H1 (cell line): ENCODE results near the gene GFPT1. TPM values are rescaled to one million over a fixed set of nuclear protein-coding genes. Genes with fewer than 3 reads are reported as not detected.

Source experiments
- CTCF ChIA-PET: fragments of 300-600 bp; sonication (Branson Sonifier 250); formaldehyde crosslinking; loops from one replicate; lab custom pipeline; 2021; ENCODE audit not compliant: partially characterized antibody; lab: Charles Lee
- POLR2A ChIA-PET: fragments of 300-600 bp; sonication (Branson Sonifier 250); formaldehyde crosslinking; loops from one replicate; lab custom pipeline; 2021; ENCODE audit warnings: inconsistent platforms; ENCODE audit not compliant: partially characterized antibody; lab: Charles Lee
- DNase-seq, 2 experiments: peaks; one replicate each; pipeline versions ENCODE4 v3.0.0 to v3.0.0-alpha.2; 2010 to 2022; ENCODE audit warnings: low spot score in 2 of 2, low read depth in 1 of 2, mixed read lengths in 1 of 2
- FAIRE-seq: peaks from 2 replicates; lab custom pipeline; 2011; peaks lifted over from hg19 to GRCh38; lab: Jason Lieb, UNC
- H2AFZ ChIP-seq: 2 replicates; pipeline ENCODE4 v1.8.1; 2012; ENCODE audit warnings: low read length, inconsistent platforms
- H2AK5ac ChIP-seq: 2 replicates; pipeline ENCODE4 v1.6.1; 2013; ENCODE audit warnings: low read depth, low read length
- H2BK120ac ChIP-seq: replicated peaks from 2 replicates; pipeline ENCODE3; 2013; ENCODE audit warnings: low read depth, low read length, inconsistent platforms
- H2BK12ac ChIP-seq: 2 replicates; pipeline ENCODE4 v1.6.1; 2013; ENCODE audit warnings: low read depth, low read length
- H2BK15ac ChIP-seq: 2 replicates; pipeline ENCODE4 v1.6.1; 2013; ENCODE audit warnings: low read length
- H2BK20ac ChIP-seq: 2 replicates; pipeline ENCODE4 v1.6.1; 2013; ENCODE audit warnings: low read length
- H2BK5ac ChIP-seq: 2 replicates; pipeline ENCODE4 v1.6.1; 2013; ENCODE audit warnings: low read depth, low read length
- H3K14ac ChIP-seq: 2 replicates; pipeline ENCODE4 v1.6.1; 2013; ENCODE audit warnings: inconsistent platforms; ENCODE audit not compliant: insufficient read length
- H3K18ac ChIP-seq: 2 replicates; pipeline ENCODE4 v1.6.1; 2013; ENCODE audit warnings: low read length; ENCODE audit errors: extremely low read depth
- H3K23ac ChIP-seq: 2 replicates; pipeline ENCODE4 v1.6.1; 2013; ENCODE audit warnings: inconsistent platforms; ENCODE audit not compliant: insufficient read length
- H3K23me2 ChIP-seq: 2 replicates; pipeline ENCODE4 v1.6.1; 2013; ENCODE audit warnings: low read depth, low read length
- H3K27ac ChIP-seq: 2 replicates; pipeline ENCODE4 v1.6.1; 2011; ENCODE audit warnings: low read depth, low read length, inconsistent platforms
- H3K27me3 ChIP-seq, 4 experiments: replicated peaks in 1 of 4; 1 replicate in 1 of 4; 2 replicates in 3 of 4; pipeline versions ENCODE4 v1.6.1 to v1.8.1; 2011 to 2013; ENCODE audit warnings: low read length in 3 of 4, mild to moderate bottlenecking in 3 of 4, inconsistent platforms in 2 of 4, mixed read lengths in 2 of 4, moderate library complexity in 1 of 4; ENCODE audit not compliant: control insufficient read depth in 3 of 4, insufficient read depth in 3 of 4; ENCODE audit errors: extremely low read depth in 1 of 4
- H3K36me3 ChIP-seq, 4 experiments: 2 replicates each; pipeline versions ENCODE4 v1.6.1 to v1.8.1; 2011 to 2013; ENCODE audit warnings: mild to moderate bottlenecking in 4 of 4, low read length in 3 of 4, moderate library complexity in 2 of 4, control low read depth in 1 of 4, inconsistent platforms in 1 of 4; ENCODE audit not compliant: insufficient read depth in 4 of 4, control insufficient read depth in 2 of 4
- H3K4ac ChIP-seq: replicated peaks from 2 replicates; pipeline ENCODE3; 2013; ENCODE audit warnings: low read length, low read depth, mixed read lengths, inconsistent platforms; ENCODE audit not compliant: insufficient read length
- H3K4me1 ChIP-seq, 4 experiments: replicated peaks in 1 of 4; 1 replicate in 1 of 4; 2 replicates in 3 of 4; pipeline versions ENCODE4 v1.6.1 to v1.8.1; 2011 to 2013; ENCODE audit warnings: low read length in 3 of 4, inconsistent platforms in 2 of 4, mixed read lengths in 1 of 4; ENCODE audit not compliant: insufficient read depth in 4 of 4, control insufficient read depth in 3 of 4
- H3K4me2 ChIP-seq, 2 experiments: 2 replicates each; pipeline versions ENCODE4 v1.6.1 to v1.8.1; 2011 to 2013; ENCODE audit warnings: low read depth in 2 of 2, low read length in 2 of 2, control low read depth in 1 of 2, inconsistent platforms in 1 of 2, mild to moderate bottlenecking in 1 of 2; ENCODE audit not compliant: insufficient read depth in 1 of 2
- H3K4me3 ChIP-seq, 4 experiments: fragments of 200-600, 300-600 bp in 1 of 4; sonication (generic), shearing (Covaris generic), sonication (Bioruptor Twin) in 1 of 4; 2 replicates each; pipeline versions ENCODE4 v1.5.1 to v1.8.1; 2011 to 2016; ENCODE audit warnings: low read length in 4 of 4, low read depth in 3 of 4, control low read depth in 2 of 4, inconsistent platforms in 2 of 4, mild to moderate bottlenecking in 2 of 4, mixed read lengths in 1 of 4, moderate library complexity in 1 of 4; ENCODE audit not compliant: insufficient read depth in 2 of 4; ENCODE audit errors: extremely low read depth in 1 of 4
- H3K56ac ChIP-seq: replicated peaks from 2 replicates; pipeline ENCODE3; 2013; ENCODE audit warnings: low read depth, mild to moderate bottlenecking, mixed read lengths, low read length, inconsistent platforms; ENCODE audit not compliant: insufficient read length
- H3K79me1 ChIP-seq: 2 replicates; pipeline ENCODE4 v1.6.1; 2013; ENCODE audit warnings: low read depth, low read length, control low read depth
- H3K79me2 ChIP-seq, 2 experiments: 2 replicates each; pipeline versions ENCODE4 v1.6.1 to v1.8.1; 2012 to 2013; ENCODE audit warnings: low read length in 2 of 2, mild to moderate bottlenecking in 2 of 2, inconsistent platforms in 1 of 2; ENCODE audit not compliant: insufficient read depth in 2 of 2, control insufficient read depth in 1 of 2
- H3K9ac ChIP-seq, 4 experiments: replicated peaks in 1 of 4; 1 replicate in 1 of 4; 2 replicates in 3 of 4; pipeline versions ENCODE4 v1.6.1 to v1.8.1; 2011 to 2013; ENCODE audit warnings: low read depth in 3 of 4, low read length in 3 of 4, control low read depth in 2 of 4, mild to moderate bottlenecking in 2 of 4, moderate library complexity in 2 of 4, inconsistent platforms in 1 of 4; ENCODE audit errors: extremely low read depth in 1 of 4
- H3K9me3 ChIP-seq, 2 experiments: 2 replicates each; pipeline versions ENCODE4 v1.6.1 to v1.8.1; 2012 to 2013; ENCODE audit warnings: mild to moderate bottlenecking in 2 of 2, moderate library complexity in 2 of 2, control low read depth in 1 of 2, inconsistent platforms in 1 of 2, low read depth in 1 of 2, low read length in 1 of 2, mixed read lengths in 1 of 2; ENCODE audit not compliant: insufficient read depth in 2 of 2
- H4K20me1 ChIP-seq, 2 experiments: replicated peaks in 1 of 2; 2 replicates each; pipeline versions ENCODE3 to v1.8.1; 2011 to 2013; ENCODE audit warnings: inconsistent platforms in 2 of 2, low read length in 2 of 2, mild to moderate bottlenecking in 1 of 2; ENCODE audit not compliant: insufficient read depth in 2 of 2, control insufficient read depth in 1 of 2
- H4K5ac ChIP-seq: 2 replicates; pipeline ENCODE4 v1.6.1; 2013; ENCODE audit warnings: low read length, low read depth, mixed read lengths, inconsistent platforms; ENCODE audit not compliant: insufficient read length
- H4K8ac ChIP-seq: 2 replicates; pipeline ENCODE4 v1.8.0; 2013; ENCODE audit warnings: mild to moderate bottlenecking, moderate library complexity, low read length, inconsistent platforms; ENCODE audit not compliant: insufficient read depth; ENCODE audit errors: extremely low read depth
- H4K91ac ChIP-seq: replicated peaks from 2 replicates; pipeline ENCODE3; 2013; ENCODE audit warnings: low read length, mixed read lengths, inconsistent platforms; ENCODE audit not compliant: insufficient read length
- ATF2 ChIP-seq: IDR thresholded peaks from 2 replicates; pipeline ENCODE4 v1.6.1; 2012; ENCODE audit warnings: low read length, inconsistent platforms
- CHD1 ChIP-seq: IDR thresholded peaks from 2 replicates; pipeline ENCODE4 v1.6.1; 2012; ENCODE audit warnings: low read depth, low read length, improper control_type of control experiment
- CTBP2 ChIP-seq: IDR thresholded peaks from 2 replicates; pipeline ENCODE4 v1.7.0; 2011; ENCODE audit warnings: borderline replicate concordance, mild to moderate bottlenecking, moderate library complexity, mixed read lengths, low read length; ENCODE audit not compliant: insufficient read depth, insufficient read length
- HDAC2 ChIP-seq, 2 experiments: fragments of 300-600 bp in 1 of 2; sonication (generic) in 1 of 2; IDR thresholded peaks; 2 replicates each; pipeline ENCODE4 v1.6.1; 2011 to 2012; ENCODE audit warnings: low read depth in 2 of 2, low read length in 2 of 2, mild to moderate bottlenecking in 2 of 2, moderate library complexity in 2 of 2, borderline replicate concordance in 1 of 2, inconsistent platforms in 1 of 2
- KDM5A ChIP-seq: fragments of 200-600 bp; IDR thresholded peaks from 2 replicates; pipeline ENCODE4 v1.7.1; 2012; ENCODE audit warnings: mild to moderate bottlenecking, low read length, inconsistent platforms, mixed read lengths
- NANOG ChIP-seq: IDR thresholded peaks from 2 replicates; pipeline ENCODE4 v1.6.1; 2011; ENCODE audit warnings: low read length, low read depth, mild to moderate bottlenecking, inconsistent platforms; ENCODE audit not compliant: insufficient read depth, poor library complexity, severe bottlenecking
- RXRA ChIP-seq: IDR thresholded peaks from 2 replicates; pipeline ENCODE4 v1.6.1; 2011; ENCODE audit warnings: low read depth, mild to moderate bottlenecking, low read length, moderate library complexity; ENCODE audit not compliant: insufficient read depth
- SIX5 ChIP-seq: IDR thresholded peaks from 2 replicates; pipeline ENCODE4 v1.6.1; 2011; ENCODE audit warnings: mild to moderate bottlenecking, low read depth, low read length
- WGBS, 2 experiments: shearing (Covaris generic) in 1 of 2; methylation state at CpG; one replicate each; pipeline versions ENCODE4 v1.1.6 to v1.1.7; 2013 to 2015; ENCODE audit warnings: low lambda C conversion rate in 2 of 2, mixed read lengths in 2 of 2, inconsistent platforms in 1 of 2, low coverage in 1 of 2, missing lambda C conversion rate in 1 of 2; ENCODE audit not compliant: insufficient replicate concordance in 2 of 2, insufficient coverage in 1 of 2, insufficient read length in 1 of 2; ENCODE audit errors: extremely low coverage in 1 of 2, missing lambda C conversion rate in 1 of 2; 5-methylcytosine and 5-hydroxymethylcytosine counted together
- polyA plus RNA-seq, 7 experiments: library from polyadenylated mRNA; depleted of rRNA in 3 of 7; stranded (reverse) in 5 of 7; unstranded in 2 of 7; fragments of >200 nt in 5 of 7; fragments of 200-250 nt in 2 of 7; gene quantifications; 1 replicate in 5 of 7; 2 replicates in 1 of 7; 4 replicates in 1 of 7; pipeline versions ENCODE4 v1.2.1 to v1.2.3, GENCODE V29; 2011 to 2013; ENCODE audit warnings: missing spikeins in 2 of 7, mixed read lengths in 2 of 7
- total RNA-seq: library from RNA; stranded (reverse); fragmentation: NEBNext Ultra II Directional; extraction: Animal tissue kit (Norgen Biotek cat#: 25700); gene quantifications from 2 replicates; pipeline ENCODE4 v1.2.1, GENCODE V29; 2021
- TF ChIP-seq, protein P1 (sequence below), 3 experiments: IDR thresholded peaks; 1 replicate in 2 of 3; 2 replicates in 1 of 3; pipeline versions ENCODE4 v1.5.1 to v1.6.1; 2011; ENCODE audit warnings: low read length in 3 of 3, mild to moderate bottlenecking in 3 of 3, inconsistent platforms in 2 of 3, low read depth in 1 of 3, moderate library complexity in 1 of 3; ENCODE audit not compliant: insufficient read depth in 1 of 3; ENCODE audit errors: control extremely low read depth in 1 of 3

GFPT1 gene
- total and polyA plus RNA-seq, 2 of the 8 experiments (the other 6 are each of a cell fraction or from before 2014, with no cell fraction given), result 13.3 to 76.2 TPM

DNA sequence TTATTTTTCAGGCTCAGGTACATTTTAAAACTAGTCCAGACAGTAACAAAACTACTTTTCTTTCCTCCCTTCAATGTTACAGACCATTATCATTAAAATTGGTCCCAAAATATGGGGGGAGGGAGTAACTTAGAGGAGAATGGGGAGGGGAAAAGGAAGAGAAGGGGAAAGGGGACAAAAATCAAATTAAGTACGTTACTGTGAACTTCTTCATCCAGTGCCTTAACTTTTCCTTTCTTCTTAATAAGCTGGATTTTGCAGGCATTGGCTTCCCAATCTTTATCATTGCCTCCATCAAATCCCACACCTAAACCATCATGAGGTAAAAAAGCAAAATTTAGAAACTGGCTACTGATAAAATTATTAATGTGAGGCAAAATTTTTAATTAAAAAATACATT is 17.2 kb downstream of the GFPT1 start:
- ChIA-PET CTCF (interaction anchor here (0.7 to 1.4 kb wide), 2 partner anchors 8 to 854 kb away, joined by 3 to 4 read pairs; no protein-coding TSS in a partner anchor), POLR2A (no interaction called here)
- no peak overlapping the region for H4K5ac ChIP-seq
- H3K36me3 ChIP-seq, result peaks cover 10 to 60% (median 36%) of the 10 kb centered on the region in 4 experiments
- FAIRE-seq (no peak), DNase-seq (no peak)
- H2BK15ac ChIP-seq, result no peak overlapping the region
- peaks cover 0 to 9% of the 10 kb centered on the region in 2 experiments; a peak in 2 of 4 replicates for H3K79me2 ChIP-seq
- 88% methylated on average over 1 of the region's 1 CpG; no CpG with 5 or more reads in 1 of the 2 experiments for WGBS, 2 experiments
- no peak overlapping the region for H2BK120ac ChIP-seq
- H3K23ac ChIP-seq, result no peak overlapping the region
- H2BK20ac ChIP-seq, result no peak overlapping the region
- H3K79me1 ChIP-seq, result no peaks in the 10 kb centered on the region
- H4K91ac ChIP-seq, result no peak overlapping the region
- no peak overlapping the region for H3K4ac ChIP-seq
- no peak overlapping the region for H3K4me3 ChIP-seq
- H3K27me3 ChIP-seq, result no peaks in the 10 kb centered on the region
- no peak overlapping the region for H3K9ac ChIP-seq
- no peaks in the 10 kb centered on the region for H4K20me1 ChIP-seq
- no peaks in the 10 kb centered on the region for H3K23me2 ChIP-seq
- H3K27ac ChIP-seq, result no peak overlapping the region
- H3K4me1 ChIP-seq, result no peaks in the 10 kb centered on the region
- no peak overlapping the region; the same call in 1 of the 2 replicates for H4K8ac ChIP-seq
- H3K9me3 ChIP-seq, result no peaks in the 10 kb centered on the region
- no peak overlapping the region for H2BK5ac ChIP-seq
- H2AK5ac ChIP-seq, result no peak overlapping the region
- no peak overlapping the region for H2BK12ac ChIP-seq
- no peak overlapping the region for H3K56ac ChIP-seq
- no peak overlapping the region for H3K4me2 ChIP-seq
- no peak overlapping the region for H3K14ac ChIP-seq
- no peak overlapping the region for H2AFZ ChIP-seq
- H3K18ac ChIP-seq, result no peak overlapping the region
- TF ChIP-seq CTBP2 (no peak), HDAC2 (IDR thresholded peaks at IDR 0.05; ENCODE audit: borderline replicate concordance in 1 of 2, low read depth in 2 of 2, low read length in 2 of 2) (no peak), SIX5 (no peak), NANOG (no peak), CHD1 (no peak), ATF2 (no peak), KDM5A (no peak), RXRA (no peak)
- TF ChIP-seq, protein P1, sequence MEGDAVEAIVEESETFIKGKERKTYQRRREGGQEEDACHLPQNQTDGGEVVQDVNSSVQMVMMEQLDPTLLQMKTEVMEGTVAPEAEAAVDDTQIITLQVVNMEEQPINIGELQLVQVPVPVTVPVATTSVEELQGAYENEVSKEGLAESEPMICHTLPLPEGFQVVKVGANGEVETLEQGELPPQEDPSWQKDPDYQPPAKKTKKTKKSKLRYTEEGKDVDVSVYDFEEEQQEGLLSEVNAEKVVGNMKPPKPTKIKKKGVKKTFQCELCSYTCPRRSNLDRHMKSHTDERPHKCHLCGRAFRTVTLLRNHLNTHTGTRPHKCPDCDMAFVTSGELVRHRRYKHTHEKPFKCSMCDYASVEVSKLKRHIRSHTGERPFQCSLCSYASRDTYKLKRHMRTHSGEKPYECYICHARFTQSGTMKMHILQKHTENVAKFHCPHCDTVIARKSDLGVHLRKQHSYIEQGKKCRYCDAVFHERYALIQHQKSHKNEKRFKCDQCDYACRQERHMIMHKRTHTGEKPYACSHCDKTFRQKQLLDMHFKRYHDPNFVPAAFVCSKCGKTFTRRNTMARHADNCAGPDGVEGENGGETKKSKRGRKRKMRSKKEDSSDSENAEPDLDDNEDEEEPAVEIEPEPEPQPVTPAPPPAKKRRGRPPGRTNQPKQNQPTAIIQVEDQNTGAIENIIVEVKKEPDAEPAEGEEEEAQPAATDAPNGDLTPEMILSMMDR (IDR thresholded peaks at IDR 0.05; ENCODE audit: control extremely low read depth in 1 of 3, insufficient read depth in 1 of 3, low read depth in 1 of 3, low read length in 3 of 3), result no peak
